HEK293 (cell line): ENCODE results near the gene LRIF1.

Experiments used
- CTCF ChIA-PET: fragments of 350-600 bp; formaldehyde crosslinking; extraction: SDS; loops from one replicate; lab custom pipeline; 2021; ENCODE audit warnings: antibody characterized with exemption; lab: Yijun Ruan, JAX
- POLR2A ChIA-PET: fragments of 300-600 bp; formaldehyde crosslinking; extraction: SDS; loops from one replicate; lab custom pipeline; 2020; ENCODE audit warnings: antibody characterized with exemption, inconsistent platforms; lab: Yijun Ruan, JAX
- H3K27ac ChIP-seq: fragments of 200-500 bp; sonication (Bioruptor generic); 2 replicates; pipeline ENCODE4 v1.5.1; 2014; ENCODE audit warnings: low read depth, low read length, control low read depth, inconsistent platforms; ENCODE audit errors: extremely low read depth
- H3K36me3 ChIP-seq, 2 experiments: fragments of 200-500 bp in 1 of 2; sonication (Bioruptor generic) in 1 of 2; 1 replicate in 1 of 2; 2 replicates in 1 of 2; pipeline ENCODE4 v1.5.1; 2014 to 2017; ENCODE audit warnings: inconsistent platforms in 2 of 2, low read length in 2 of 2; ENCODE audit not compliant: control insufficient read depth in 2 of 2, insufficient read depth in 1 of 2
- H3K4me1 ChIP-seq: fragments of 200-500 bp; sonication (Bioruptor generic); 2 replicates; pipeline ENCODE4 v1.5.1; 2014; ENCODE audit warnings: mild to moderate bottlenecking, low read length, inconsistent platforms; ENCODE audit not compliant: control insufficient read depth, insufficient read depth
- H3K4me3 ChIP-seq: 2 replicates; pipeline ENCODE4 v1.5.1; 2011; ENCODE audit warnings: low read depth, mild to moderate bottlenecking, control low read depth, low read length, moderate library complexity
- H3K9me3 ChIP-seq: fragments of 200-500 bp; sonication (Bioruptor generic); 2 replicates; pipeline ENCODE4 v1.5.1; 2014; ENCODE audit warnings: low read depth, low read length, inconsistent platforms; ENCODE audit not compliant: control insufficient read depth, insufficient read depth
- KLF8 ChIP-seq: fragments of 450-650 bp; formaldehyde crosslinking; IDR thresholded peaks from 2 replicates; pipeline ENCODE4 v1.5.1; 2016; ENCODE audit warnings: missing biosample characterization, missing genetic modification characterization
- TCF7L2 ChIP-seq: IDR thresholded peaks from 2 replicates; pipeline ENCODE4 v1.6.1; 2011; ENCODE audit warnings: low read depth, mild to moderate bottlenecking, inconsistent platforms, low read length, moderate library complexity, borderline replicate concordance
- TSHZ1 ChIP-seq: fragments of 450-650 bp; formaldehyde crosslinking; IDR thresholded peaks from 2 replicates; pipeline ENCODE4 v1.5.1; 2016; ENCODE audit warnings: missing biosample characterization, missing genetic modification characterization, borderline replicate concordance
- YY1 ChIP-seq: fragments of 450-650 bp; formaldehyde crosslinking; IDR thresholded peaks from 2 replicates; pipeline ENCODE4 v1.5.1; 2018; ENCODE audit warnings: missing biosample characterization, missing genetic modification characterization
- ZBTB21 ChIP-seq: fragments of 450-650 bp; formaldehyde crosslinking; IDR thresholded peaks from 2 replicates; pipeline ENCODE4 v1.5.1; 2017; ENCODE audit warnings: missing biosample characterization, missing genetic modification characterization
- ZBTB7A ChIP-seq: fragments of 450-650 bp; formaldehyde crosslinking; IDR thresholded peaks from 2 replicates; pipeline ENCODE4 v1.5.1; 2016; ENCODE audit warnings: low read depth, missing biosample characterization, missing genetic modification characterization
- ZNF174 ChIP-seq: fragments of 450-650 bp; formaldehyde crosslinking; IDR thresholded peaks from 2 replicates; pipeline ENCODE4 v1.5.0; 2017; ENCODE audit warnings: missing biosample characterization, mild to moderate bottlenecking, missing genetic modification characterization
- ZNF202 ChIP-seq: fragments of 450-650 bp; formaldehyde crosslinking; IDR thresholded peaks from 2 replicates; pipeline ENCODE4 v1.5.1; 2016; ENCODE audit warnings: missing biosample characterization, missing genetic modification characterization, borderline replicate concordance
- ZNF211 ChIP-seq: fragments of 450-650 bp; formaldehyde crosslinking; IDR thresholded peaks from 2 replicates; pipeline ENCODE4 v1.5.1; 2016; ENCODE audit warnings: low read depth, missing biosample characterization, missing genetic modification characterization
- ZNF23 ChIP-seq: fragments of 450-650 bp; formaldehyde crosslinking; IDR thresholded peaks from 2 replicates; pipeline ENCODE4 v1.5.1; 2016; ENCODE audit warnings: missing biosample characterization, missing genetic modification characterization, borderline replicate concordance
- ZNF302 ChIP-seq: fragments of 450-650 bp; formaldehyde crosslinking; IDR thresholded peaks from 2 replicates; pipeline ENCODE4 v1.5.1; 2016; ENCODE audit warnings: missing biosample characterization, missing genetic modification characterization, low read depth
- ZNF341 ChIP-seq: fragments of 450-650 bp; formaldehyde crosslinking; IDR thresholded peaks from 2 replicates; pipeline ENCODE4; 2016; ENCODE audit warnings: low read depth, missing biosample characterization, missing genetic modification characterization
- ZNF354C ChIP-seq: fragments of 450-650 bp; formaldehyde crosslinking; IDR thresholded peaks from 2 replicates; pipeline ENCODE4 v1.5.1; 2016; ENCODE audit warnings: missing biosample characterization, missing genetic modification characterization, low read depth, borderline replicate concordance
- ZNF423 ChIP-seq: fragments of 450-650 bp; formaldehyde crosslinking; IDR thresholded peaks from 2 replicates; pipeline ENCODE4 v1.5.1; 2016; ENCODE audit warnings: missing biosample characterization, missing genetic modification characterization
- ZNF530 ChIP-seq: fragments of 450-650 bp; formaldehyde crosslinking; IDR thresholded peaks from 2 replicates; pipeline ENCODE4 v1.5.1; 2016; ENCODE audit warnings: low read depth, missing biosample characterization, missing genetic modification characterization
- ZNF585B ChIP-seq: fragments of 450-650 bp; formaldehyde crosslinking; IDR thresholded peaks from 2 replicates; pipeline ENCODE4 v1.5.1; 2016; ENCODE audit warnings: missing biosample characterization, missing genetic modification characterization
- ZNF624 ChIP-seq: fragments of 450-650 bp; formaldehyde crosslinking; IDR thresholded peaks from 2 replicates; pipeline ENCODE4 v1.5.1; 2017; ENCODE audit warnings: missing biosample characterization, missing genetic modification characterization
- ZNF768 ChIP-seq: fragments of 450-650 bp; formaldehyde crosslinking; IDR thresholded peaks from 2 replicates; pipeline ENCODE4 v1.5.1; 2018; ENCODE audit warnings: missing biosample characterization, mild to moderate bottlenecking, missing genetic modification characterization
- TF ChIP-seq, protein P1 (sequence below): fragments of 450-650 bp; formaldehyde crosslinking; IDR thresholded peaks from 2 replicates; pipeline ENCODE4 v1.5.1; 2016; ENCODE audit warnings: missing biosample characterization, missing genetic modification characterization
- TF ChIP-seq, protein P2 (sequence below): fragments of 450-650 bp; formaldehyde crosslinking; IDR thresholded peaks from 2 replicates; pipeline ENCODE4 v1.5.1; 2016; ENCODE audit warnings: missing biosample characterization, missing genetic modification characterization

LRIF1 gene

DNA sequence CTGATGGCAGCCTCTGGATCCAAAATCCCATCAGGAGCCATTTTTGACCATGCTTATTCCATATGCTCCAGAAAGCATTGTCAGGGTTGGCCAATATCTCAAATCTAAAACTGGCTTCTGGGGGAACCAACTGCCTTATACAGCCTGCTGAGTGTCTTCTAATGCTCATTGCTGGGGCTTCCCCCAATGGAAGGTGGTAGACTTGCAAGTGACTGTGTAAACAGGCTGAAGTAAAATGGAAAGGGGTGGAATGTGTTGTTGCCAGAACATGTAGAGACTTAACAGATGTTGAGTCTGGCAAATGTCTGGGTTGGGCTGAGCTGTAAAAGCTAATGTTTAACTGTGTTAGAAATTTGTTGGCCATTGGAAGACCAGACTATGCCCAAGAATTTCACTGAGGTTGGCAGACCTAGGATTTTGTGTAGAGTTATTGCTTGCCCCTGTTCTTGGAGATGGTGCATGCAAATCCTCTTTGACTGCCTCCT is 22.7 kb upstream of the LRIF1 start:
- Histone ChIP-seq H3K9me3 (no peaks in the 10 kb centered on the region), H3K36me3 (no peaks in the 10 kb centered on the region), H3K4me1 (no peaks in the 10 kb centered on the region), H3K27ac (no peak overlapping the region)
- POLR2A ChIA-PET = no interaction called here
- CTCF ChIA-PET = no interaction called here
- no peak for TF ChIP-seq ZNF354C (tag by site-specific recombination)
- TF ChIP-seq, protein P1, sequence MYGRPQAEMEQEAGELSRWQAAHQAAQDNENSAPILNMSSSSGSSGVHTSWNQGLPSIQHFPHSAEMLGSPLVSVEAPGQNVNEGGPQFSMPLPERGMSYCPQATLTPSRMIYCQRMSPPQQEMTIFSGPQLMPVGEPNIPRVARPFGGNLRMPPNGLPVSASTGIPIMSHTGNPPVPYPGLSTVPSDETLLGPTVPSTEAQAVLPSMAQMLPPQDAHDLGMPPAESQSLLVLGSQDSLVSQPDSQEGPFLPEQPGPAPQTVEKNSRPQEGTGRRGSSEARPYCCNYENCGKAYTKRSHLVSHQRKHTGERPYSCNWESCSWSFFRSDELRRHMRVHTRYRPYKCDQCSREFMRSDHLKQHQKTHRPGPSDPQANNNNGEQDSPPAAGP (tag by site-specific recombination) = no peak
- no peak for TF ChIP-seq ZNF202 (tag by site-specific recombination)
- TF ChIP-seq ZBTB21 = no peak
- no peak for TF ChIP-seq ZNF23 (tag by site-specific recombination)
- no peak for TF ChIP-seq ZNF174 (tag by site-specific recombination)
- TF ChIP-seq, protein P2, sequence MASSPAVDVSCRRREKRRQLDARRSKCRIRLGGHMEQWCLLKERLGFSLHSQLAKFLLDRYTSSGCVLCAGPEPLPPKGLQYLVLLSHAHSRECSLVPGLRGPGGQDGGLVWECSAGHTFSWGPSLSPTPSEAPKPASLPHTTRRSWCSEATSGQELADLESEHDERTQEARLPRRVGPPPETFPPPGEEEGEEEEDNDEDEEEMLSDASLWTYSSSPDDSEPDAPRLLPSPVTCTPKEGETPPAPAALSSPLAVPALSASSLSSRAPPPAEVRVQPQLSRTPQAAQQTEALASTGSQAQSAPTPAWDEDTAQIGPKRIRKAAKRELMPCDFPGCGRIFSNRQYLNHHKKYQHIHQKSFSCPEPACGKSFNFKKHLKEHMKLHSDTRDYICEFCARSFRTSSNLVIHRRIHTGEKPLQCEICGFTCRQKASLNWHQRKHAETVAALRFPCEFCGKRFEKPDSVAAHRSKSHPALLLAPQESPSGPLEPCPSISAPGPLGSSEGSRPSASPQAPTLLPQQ (tag by site-specific recombination) = no peak
- TF ChIP-seq KLF8 (tag by site-specific recombination) = no peak
- no peak for TF ChIP-seq ZNF341
- no peak for TF ChIP-seq YY1
- no peak for TF ChIP-seq ZNF211 (tag by site-specific recombination)
- TF ChIP-seq, all 188 proteins: peak for 0
- no peak overlapping the region for H3K4me3 ChIP-seq

DNA sequence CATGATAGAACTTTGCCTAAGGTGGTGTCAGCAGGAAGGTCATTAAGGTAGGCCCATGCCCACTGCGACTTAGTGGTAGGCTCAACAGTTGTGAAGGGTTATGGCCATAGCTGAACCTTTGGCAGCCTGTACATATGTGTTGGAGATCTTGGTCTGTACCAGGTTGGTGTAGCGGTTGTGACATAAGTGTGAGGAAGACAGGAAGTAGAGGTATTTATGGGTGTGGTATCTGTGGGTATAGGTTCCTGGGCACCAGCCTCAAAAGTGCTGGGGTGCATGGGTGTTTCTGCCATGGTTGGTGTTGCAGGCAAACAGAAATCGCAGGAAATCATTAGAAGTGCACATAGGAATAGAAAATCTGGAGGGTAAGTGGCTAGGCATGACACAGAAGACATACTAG is 18.6 kb upstream of the LRIF1 start:
- POLR2A ChIA-PET = no interaction called here
- H3K4me3 ChIP-seq = no peak overlapping the region
- no peak overlapping the region for H3K27ac ChIP-seq
- CTCF ChIA-PET = interaction anchor here (1.0 to 1.4 kb wide), 2 partner anchors 10 to 201 kb away, joined by 3 to 5 read pairs; no protein-coding TSS in a partner anchor
- H3K4me1 ChIP-seq = no peaks in the 10 kb centered on the region
- TF ChIP-seq ZBTB21 (no peak), ZNF302 (no peak), TCF7L2 (no peak), ZNF530 (tag by site-specific recombination) (no peak), ZBTB7A (tag by site-specific recombination) (no peak), ZNF423 (tag by site-specific recombination) (no peak), TSHZ1 (tag by site-specific recombination) (no peak), ZNF768 (tag by site-specific recombination) (no peak), ZNF585B (tag by site-specific recombination) (no peak), ZNF624 (tag by site-specific recombination) (no peak)
- H3K9me3 ChIP-seq = no peaks in the 10 kb centered on the region
- H3K36me3 ChIP-seq = no peaks in the 10 kb centered on the region
